Muscle of arm (tissue), 12 donors: ENCODE results near the gene MCC. TPM values are rescaled to one million over a fixed set of nuclear protein-coding genes. Genes with fewer than 3 reads are reported as not detected.

Source experiments
- DNase-seq: peaks from one replicate; pipeline ENCODE4 v3.0.0-alpha.2; 2013
- polyA plus RNA-seq, 12 donors: library from polyadenylated mRNA; unstranded; fragments of 120-200 nt; gene quantifications; one replicate each; pipeline ENCODE4 v1.2.1, GENCODE V29; 2013; ENCODE audit not compliant: insufficient read length in 12 of 12

MCC gene
- polyA plus RNA-seq, 12 donors = 13.8 to 23.3 (median 19.2) TPM; not detected in 1

GRCh38 chr5:113202746-113203716 is 285.2 kb downstream of the MCC start:
- no peak for DNase-seq

GRCh38 chr5:113202287-113202686 is 286.0 kb downstream of the MCC start:
- no peak for DNase-seq

GRCh38 chr5:113201715-113202114 is 286.5 kb downstream of the MCC start:
- no peak for DNase-seq

GRCh38 chr5:113199122-113199905 is 288.9 kb downstream of the MCC start:
- DNase-seq = no peak

- DNase-seq = no peak
Observed at GRCh38 chr5:113197456-113198200, 290.6 kb downstream of the MCC start.

GRCh38 chr5:113195771-113196170 is 292.5 kb downstream of the MCC start:
- no peak for DNase-seq

GRCh38 chr5:113195251-113195650 is 293.0 kb downstream of the MCC start:
- DNase-seq = no peak

GRCh38 chr5:113194591-113194990 is 293.7 kb downstream of the MCC start:
- no peak for DNase-seq

- DNase-seq = no peak
Observed at GRCh38 chr5:113194125-113194524, 294.1 kb downstream of the MCC start.

- DNase-seq = no peak
Observed at GRCh38 chr5:113193311-113193978, 294.8 kb downstream of the MCC start.

GRCh38 chr5:113192541-113192940 is 295.7 kb downstream of the MCC start:
- DNase-seq = no peak

- DNase-seq = no peak
Observed at GRCh38 chr5:113190347-113190746, 297.9 kb downstream of the MCC start.

GRCh38 chr5:113189291-113189690 is 299.0 kb downstream of the MCC start:
- DNase-seq = no peak

- no peak for DNase-seq
Observed at GRCh38 chr5:113188436-113188835, 299.8 kb downstream of the MCC start.

- DNase-seq = no peak
Observed at GRCh38 chr5:113187906-113188305, 300.3 kb downstream of the MCC start.

GRCh38 chr5:113186061-113186460 is 302.2 kb downstream of the MCC start:
- DNase-seq = no peak

- DNase-seq = no peak
Observed at GRCh38 chr5:113183694-113184093, 304.6 kb downstream of the MCC start.

- DNase-seq = no peak
Observed at GRCh38 chr5:113182658-113183344, 305.5 kb downstream of the MCC start.

- DNase-seq = no peak
Observed at GRCh38 chr5:113181853-113182490, 306.3 kb downstream of the MCC start.

- DNase-seq = no peak
Observed at GRCh38 chr5:113181409-113181808, 306.8 kb downstream of the MCC start.
